ENCODE measurements around the gene ERC2. TPM values are rescaled to one million over a fixed set of nuclear protein-coding genes. Genes with fewer than 3 reads are reported as not detected.

Gene ERC2
- total RNA-seq, 1 donor from 2014 or later: 7.4 TPM

GRCh38 chr3:55468251-55468650 is 1000.0 kb downstream of the ERC2 start:
- H3K9ac ChIP-seq (ENCODE audit: low read length): peak overlapping the region; percentile 12
- H3K36me3 Mint-ChIP-seq (ENCODE audit: low read depth, unreplicated experiment): peaks cover 17% of the 10 kb centered on the region

GRCh38 chr3:55467099-55467498 is 1001.2 kb downstream of the ERC2 start:
- Mint-ChIP-seq H3K27me3 (ENCODE audit: low read depth, unreplicated experiment) (no peaks in the 10 kb centered on the region), H3K27ac (ENCODE audit: unreplicated experiment) (peak overlapping the region; percentile 31), H3K36me3 (ENCODE audit: low read depth, unreplicated experiment) (peaks cover 8% of the 10 kb centered on the region), H3K4me1 (ENCODE audit: low read depth, unreplicated experiment) (peaks cover 22% of the 10 kb centered on the region), H3K9me3 (ENCODE audit: unreplicated experiment) (no peaks in the 10 kb centered on the region), H3K4me3 (ENCODE audit: unreplicated experiment) (peak overlapping the region; percentile 1)
- H3K4me3 ChIP-seq (ENCODE audit: insufficient read depth, low read depth, low read length): no peak overlapping the region
- no peaks in the 10 kb centered on the region for H3K9me3 ChIP-seq (ENCODE audit: insufficient read depth, low read depth, low read length)
- H4K20me1 ChIP-seq (ENCODE audit: insufficient read depth, low read length): peaks cover 22% of the 10 kb centered on the region
- FAIRE-seq (no peak), DNase-seq (ENCODE audit: low read depth) (peak; percentile 79)
- H3K9ac ChIP-seq (ENCODE audit: low read length): peak overlapping the region; percentile 30
- peak overlapping the region; percentile 66 for H3K27ac ChIP-seq (ENCODE audit: low read depth, low read length)
- H3K4me2 ChIP-seq (ENCODE audit: low read length): peak overlapping the region; percentile 18
- TF ChIP-seq, protein P1, sequence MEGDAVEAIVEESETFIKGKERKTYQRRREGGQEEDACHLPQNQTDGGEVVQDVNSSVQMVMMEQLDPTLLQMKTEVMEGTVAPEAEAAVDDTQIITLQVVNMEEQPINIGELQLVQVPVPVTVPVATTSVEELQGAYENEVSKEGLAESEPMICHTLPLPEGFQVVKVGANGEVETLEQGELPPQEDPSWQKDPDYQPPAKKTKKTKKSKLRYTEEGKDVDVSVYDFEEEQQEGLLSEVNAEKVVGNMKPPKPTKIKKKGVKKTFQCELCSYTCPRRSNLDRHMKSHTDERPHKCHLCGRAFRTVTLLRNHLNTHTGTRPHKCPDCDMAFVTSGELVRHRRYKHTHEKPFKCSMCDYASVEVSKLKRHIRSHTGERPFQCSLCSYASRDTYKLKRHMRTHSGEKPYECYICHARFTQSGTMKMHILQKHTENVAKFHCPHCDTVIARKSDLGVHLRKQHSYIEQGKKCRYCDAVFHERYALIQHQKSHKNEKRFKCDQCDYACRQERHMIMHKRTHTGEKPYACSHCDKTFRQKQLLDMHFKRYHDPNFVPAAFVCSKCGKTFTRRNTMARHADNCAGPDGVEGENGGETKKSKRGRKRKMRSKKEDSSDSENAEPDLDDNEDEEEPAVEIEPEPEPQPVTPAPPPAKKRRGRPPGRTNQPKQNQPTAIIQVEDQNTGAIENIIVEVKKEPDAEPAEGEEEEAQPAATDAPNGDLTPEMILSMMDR (IDR thresholded peaks at IDR 0.05; ENCODE audit: insufficient read depth, low read depth, low read length): no peak
- no peak for TF ChIP-seq EZH2 (IDR thresholded peaks at IDR 0.05; ENCODE audit: insufficient read depth, low read length)
- peaks cover 48% of the 10 kb centered on the region for H3K36me3 ChIP-seq (ENCODE audit: insufficient read depth, low read length)
- no peak overlapping the region for H2AFZ ChIP-seq (ENCODE audit: low read depth, low read length)
- H3K79me2 ChIP-seq (ENCODE audit: insufficient read depth, low read length): peaks cover 35% of the 10 kb centered on the region
- no peaks in the 10 kb centered on the region for H3K27me3 ChIP-seq (ENCODE audit: insufficient read depth, low read length)
- peaks cover 40% of the 10 kb centered on the region for H3K4me1 ChIP-seq (ENCODE audit: insufficient read depth, low read length)

More at GRCh38 chr3:55468251-55468650, 1000.0 kb downstream of the ERC2 start:
- TF ChIP-seq EZH2 (IDR thresholded peaks at IDR 0.05; ENCODE audit: insufficient read depth, low read length): no peak
- TF ChIP-seq, protein P1 (IDR thresholded peaks at IDR 0.05; ENCODE audit: insufficient read depth, low read depth, low read length): no peak
- H3K79me2 ChIP-seq (ENCODE audit: insufficient read depth, low read length): peaks cover 47% of the 10 kb centered on the region
- peak overlapping the region; percentile 66 for H3K27ac ChIP-seq (ENCODE audit: low read depth, low read length)
- Mint-ChIP-seq H3K4me3 (ENCODE audit: unreplicated experiment) (no peak overlapping the region), H3K4me1 (ENCODE audit: low read depth, unreplicated experiment) (peaks cover 22% of the 10 kb centered on the region), H3K27ac (ENCODE audit: unreplicated experiment) (peak overlapping the region; percentile 24), H3K27me3 (ENCODE audit: low read depth, unreplicated experiment) (no peaks in the 10 kb centered on the region), H3K9me3 (ENCODE audit: unreplicated experiment) (no peaks in the 10 kb centered on the region)
- H3K4me1 ChIP-seq (ENCODE audit: insufficient read depth, low read length): peaks cover 45% of the 10 kb centered on the region
- H4K20me1 ChIP-seq (ENCODE audit: insufficient read depth, low read length): peaks cover 32% of the 10 kb centered on the region
- peaks cover 59% of the 10 kb centered on the region for H3K36me3 ChIP-seq (ENCODE audit: insufficient read depth, low read length)
- H3K9me3 ChIP-seq (ENCODE audit: insufficient read depth, low read depth, low read length): no peaks in the 10 kb centered on the region
- DNase-seq (ENCODE audit: low read depth) (peak; percentile 88), FAIRE-seq (peak; percentile 94)
- H3K4me2 ChIP-seq (ENCODE audit: low read length): peak overlapping the region; percentile 35
- H3K4me3 ChIP-seq (ENCODE audit: insufficient read depth, low read depth, low read length): no peak overlapping the region
- H3K27me3 ChIP-seq (ENCODE audit: insufficient read depth, low read length): no peaks in the 10 kb centered on the region
- no peak overlapping the region for H2AFZ ChIP-seq (ENCODE audit: low read depth, low read length)

DNA sequence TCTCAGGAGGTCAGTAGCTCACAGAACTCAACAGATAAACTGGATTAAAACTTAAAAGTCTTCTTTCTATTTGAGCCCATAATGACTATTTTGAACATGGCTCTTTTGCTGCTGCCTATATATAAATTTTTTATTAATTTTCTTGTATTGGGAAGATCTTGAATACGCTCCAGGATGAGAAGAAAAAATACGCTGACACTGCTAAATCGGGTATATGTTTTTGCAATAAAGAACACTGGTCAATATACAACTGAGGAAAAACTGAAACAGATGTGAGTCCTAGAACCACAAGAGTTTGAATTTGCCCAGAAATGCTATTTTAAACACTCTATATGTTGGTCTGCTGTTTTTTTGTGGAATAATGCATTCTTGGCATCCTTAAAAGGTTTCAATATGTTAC is 1001.7 kb downstream of the ERC2 start:
- Histone ChIP-seq H2AFZ (ENCODE audit: low read depth, low read length) (no peak overlapping the region), H3K79me2 (ENCODE audit: insufficient read depth, low read length) (peaks cover 30% of the 10 kb centered on the region), H3K4me2 (ENCODE audit: low read length) (peak overlapping the region; percentile 18), H3K9ac (ENCODE audit: low read length) (peak overlapping the region; percentile 30), H3K4me3 (ENCODE audit: insufficient read depth, low read depth, low read length) (no peak overlapping the region), H3K36me3 (ENCODE audit: insufficient read depth, low read length) (peaks cover 42% of the 10 kb centered on the region), H3K4me1 (ENCODE audit: insufficient read depth, low read length) (peaks cover 35% of the 10 kb centered on the region), H4K20me1 (ENCODE audit: insufficient read depth, low read length) (peaks cover 17% of the 10 kb centered on the region), H3K27ac (ENCODE audit: low read depth, low read length) (peak overlapping the region; percentile 66), H3K27me3 (ENCODE audit: insufficient read depth, low read length) (no peaks in the 10 kb centered on the region), H3K9me3 (ENCODE audit: insufficient read depth, low read depth, low read length) (no peaks in the 10 kb centered on the region)
- DNase-seq (ENCODE audit: low read depth) (no peak), FAIRE-seq (no peak)
- TF ChIP-seq, protein P1 (IDR thresholded peaks at IDR 0.05; ENCODE audit: insufficient read depth, low read depth, low read length): no peak
- TF ChIP-seq EZH2 (IDR thresholded peaks at IDR 0.05; ENCODE audit: insufficient read depth, low read length): no peak
- Mint-ChIP-seq H3K36me3 (ENCODE audit: low read depth, unreplicated experiment) (peaks cover 6% of the 10 kb centered on the region), H3K27ac (ENCODE audit: unreplicated experiment) (peak overlapping the region; percentile 31), H3K4me3 (ENCODE audit: unreplicated experiment) (no peak overlapping the region), H3K9me3 (ENCODE audit: unreplicated experiment) (no peaks in the 10 kb centered on the region), H3K27me3 (ENCODE audit: low read depth, unreplicated experiment) (peaks cover 2% of the 10 kb centered on the region), H3K4me1 (ENCODE audit: low read depth, unreplicated experiment) (peaks cover 22% of the 10 kb centered on the region)

Data from astrocyte (in vitro differentiated cells and primary cell).